ENCODE data around the gene CACNA1G. TPM values are rescaled to one million over a fixed set of nuclear protein-coding genes. Genes with fewer than 3 reads are reported as not detected.

Gene CACNA1G
- total RNA-seq, 1 experiment from 2014 or later = 6.7 TPM

- Mint-ChIP-seq H3K27me3 (ENCODE audit: low read depth) (peaks cover 22% of the 10 kb centered on the region), H3K27ac (no peak overlapping the region), H3K36me3 (no peaks in the 10 kb centered on the region), H3K4me1 (peaks cover 26% of the 10 kb centered on the region), H3K4me3 (no peak overlapping the region), H3K9me3 (no peaks in the 10 kb centered on the region)
- ATAC-seq (no peak), DNase-seq (ENCODE audit: low spot score) (no peak)
- POLR2A ChIA-PET = interaction anchor here (1.4 kb wide), 1 partner anchor 10 kb away, joined by 4 read pairs; the partner anchor contains the start of gene CACNA1G
- no peak for TF ChIP-seq ZMAT4 (CRISPR knock-in tag; IDR thresholded peaks at IDR 0.05)
- TF ChIP-seq NR2C2 (CRISPR knock-in tag; IDR thresholded peaks at IDR 0.05) = no peak
- no peak for TF ChIP-seq JUN (CRISPR knock-in tag; IDR thresholded peaks at IDR 0.05)
- TF ChIP-seq EMX1 (CRISPR knock-in tag; IDR thresholded peaks at IDR 0.05) = no peak
- TF ChIP-seq ZNF396 (CRISPR knock-in tag; IDR thresholded peaks at IDR 0.05; ENCODE audit: borderline replicate concordance) = no peak
- TF ChIP-seq NR3C1 (CRISPR knock-in tag; conservative IDR thresholded peaks at IDR 0.05; ENCODE audit: low read depth) = no peak
- TF ChIP-seq AR (CRISPR knock-in tag; IDR thresholded peaks at IDR 0.05) = no peak
- TF ChIP-seq ZNF671 (CRISPR knock-in tag; IDR thresholded peaks at IDR 0.05) = no peak
- no peak for TF ChIP-seq OVOL2 (CRISPR knock-in tag; IDR thresholded peaks at IDR 0.05; ENCODE audit: borderline replicate concordance)
- no peak for TF ChIP-seq HMGXB4 (CRISPR knock-in tag; IDR thresholded peaks at IDR 0.05)
- TF ChIP-seq ZNF512 (CRISPR knock-in tag; IDR thresholded peaks at IDR 0.05; ENCODE audit: borderline replicate concordance) = no peak
- CTCF ChIA-PET = interaction anchor here (1.0 to 2.5 kb wide), 5 partner anchors 9 to 89 kb away, joined by 3 to 15 read pairs (median 4); no protein-coding TSS in a partner anchor
These were observed 10.0 kb downstream of the CACNA1G start for GRCh38 chr17:50570528-50570927.

- ATAC-seq (no peak), DNase-seq (ENCODE audit: low spot score) (no peak)
- no peaks in the 10 kb centered on the region for H3K9me3 Mint-ChIP-seq
- H3K4me1 Mint-ChIP-seq = peaks cover 22% of the 10 kb centered on the region
- peaks cover 11% of the 10 kb centered on the region for H3K27me3 Mint-ChIP-seq (ENCODE audit: low read depth)
- no peak overlapping the region for H3K4me3 Mint-ChIP-seq
- POLR2A ChIA-PET = no interaction called here
- H3K27ac Mint-ChIP-seq = no peak overlapping the region
- H3K36me3 Mint-ChIP-seq = no peaks in the 10 kb centered on the region
- CTCF ChIA-PET = interaction anchor here (0.9 to 2.5 kb wide), 3 partner anchors 21 to 54 kb away, joined by 3 to 15 read pairs (median 8); no protein-coding TSS in a partner anchor
- TF ChIP-seq TP53 (CRISPR knock-in tag; IDR thresholded peaks at IDR 0.05) (no peak), E2F1 (CRISPR knock-in tag; IDR thresholded peaks at IDR 0.05) (no peak), E2F5 (CRISPR knock-in tag; IDR thresholded peaks at IDR 0.05) (no peak), E2F4 (CRISPR knock-in tag; IDR thresholded peaks at IDR 0.05; ENCODE audit: borderline replicate concordance, low read depth) (no peak), ZNF121 (CRISPR knock-in tag; IDR thresholded peaks at IDR 0.05) (no peak), ZNF263 (CRISPR knock-in tag; IDR thresholded peaks at IDR 0.05; ENCODE audit: low read depth) (no peak), NFATC4 (CRISPR knock-in tag; IDR thresholded peaks at IDR 0.05) (no peak), AFF4 (CRISPR knock-in tag; IDR thresholded peaks at IDR 0.05; ENCODE audit: borderline replicate concordance) (no peak), ZNF512 (CRISPR knock-in tag; IDR thresholded peaks at IDR 0.05; ENCODE audit: borderline replicate concordance) (no peak)
These were observed 11.2 kb downstream of the CACNA1G start for GRCh38 chr17:50571681-50572080.
